ENCODE measurements around the gene PREX1. TPM values are rescaled to one million over a fixed set of nuclear protein-coding genes. Genes with fewer than 3 reads are reported as not detected.

Gene PREX1
- total and polyA plus RNA-seq, 2 of the 4 experiments (the other 2 are of a cell fraction) = 0.67 to 0.72 TPM

- no TSS peak for BruUV-seq (replicated peaks)
- dilution Hi-C loops (cut with HindIII; ENCODE audit: low sequenced_read_pairs, unreplicated experiment) = no loop called here
- CTCF ChIA-PET = no interaction called here
These were observed 192.0 kb downstream of the PREX1 start for GRCh38 chr20:48635791-48636267.

More at GRCh38 chr20:48635791-48636267, 192.0 kb downstream of the PREX1 start:
- ATAC-seq (ENCODE audit: low read depth) (peak; percentile 88), DNase-seq (peak; percentile 31)
- H2AFZ ChIP-seq (replicated peaks; ENCODE audit: low read length, poor library complexity) = peak overlapping the region; percentile 69
- H3K9ac ChIP-seq (ENCODE audit: low read depth, low read length) = no peak overlapping the region
- H4K8ac ChIP-seq (ENCODE audit: low read depth in 2 of 2, low read length in 2 of 2) = no peak overlapping the region
- H3K4me3 ChIP-seq (ENCODE audit: insufficient read depth, low read depth, low read length) = no peak overlapping the region
- no peak overlapping the region for H2BK5ac ChIP-seq (ENCODE audit: low read depth, low read length, poor library complexity, severe bottlenecking)
- H3K9me1 ChIP-seq (ENCODE audit: insufficient read depth, low read length) = peaks cover 5% of the 10 kb centered on the region; the same call in 1 of the 2 replicates
- in situ Hi-C loops (cut with MboI; ENCODE audit: low sequenced_read_pairs) (no loop called here), intact Hi-C loops (cut with micrococcal nuclease) (loop anchor here (1.0 kb wide), 1 partner anchor 269 kb away; no protein-coding TSS in a partner anchor)
- no peaks in the 10 kb centered on the region for H3K36me3 ChIP-seq (ENCODE audit: control insufficient read depth, insufficient read depth, low read length)
- no peak overlapping the region for H2BK15ac ChIP-seq (ENCODE audit: low read depth, low read length)
- no peak overlapping the region for H3K56ac ChIP-seq (ENCODE audit: extremely low read depth, insufficient read depth, low read length)
- POLR2A ChIA-PET (ENCODE audit: unreplicated experiment) = no interaction called here
- peaks cover 4% of the 10 kb centered on the region; the same call in 1 of the 2 replicates for H4K20me1 ChIP-seq (ENCODE audit: insufficient read depth, low read length)
- no peak overlapping the region for H2AK5ac ChIP-seq (ENCODE audit: low read depth, low read length)
- no peak overlapping the region for H3K4ac ChIP-seq (ENCODE audit: low read depth, low read length)
- H3K4me2 ChIP-seq (ENCODE audit: low read depth, low read length) = no peak overlapping the region
- no peak overlapping the region for H3K23ac ChIP-seq (ENCODE audit: low read depth, low read length)
- no peak overlapping the region for H4K5ac ChIP-seq (ENCODE audit: low read depth, low read length)
- no peak overlapping the region for H3K14ac ChIP-seq (replicated peaks; ENCODE audit: low read depth, low read length)
- H3K9me3 ChIP-seq (ENCODE audit: control insufficient read depth, insufficient read depth, low read length) = no peaks in the 10 kb centered on the region
- TF ChIP-seq CEBPB (IDR thresholded peaks at IDR 0.05; ENCODE audit: low read depth, low read length) (no peak), CHD1 (IDR thresholded peaks at IDR 0.05; ENCODE audit: low read depth, low read length) (no peak), FOS (IDR thresholded peaks at IDR 0.05; ENCODE audit: low read depth, low read length) (no peak), USF2 (IDR thresholded peaks at IDR 0.05; ENCODE audit: low read depth, low read length) (no peak), MAZ (IDR thresholded peaks at IDR 0.05; ENCODE audit: borderline replicate concordance, low read depth, low read length) (no peak), MXI1 (IDR thresholded peaks at IDR 0.05; ENCODE audit: borderline replicate concordance, low read depth, low read length) (no peak), RFX5 (IDR thresholded peaks at IDR 0.05; ENCODE audit: low read depth, low read length) (no peak), BHLHE40 (IDR thresholded peaks at IDR 0.05; ENCODE audit: low read depth, low read length) (no peak), SMC3 (IDR thresholded peaks at IDR 0.05; ENCODE audit: low read depth, low read length) (peak; percentile 44), MAFK (IDR thresholded peaks at IDR 0.05; ENCODE audit: low read depth, low read length) (no peak), RCOR1 (IDR thresholded peaks at IDR 0.05; ENCODE audit: insufficient replicate concordance, low read length) (no peak), RAD21 (IDR thresholded peaks at IDR 0.05; ENCODE audit: low read length) (peak; percentile 75), CTCF (conservative IDR thresholded peaks at IDR 0.05; ENCODE audit: low read depth, low read length) (peak; percentile 70), POLR2A (IDR thresholded peaks at IDR 0.05; ENCODE audit: low read depth, low read length) (no peak), ELK1 (IDR thresholded peaks at IDR 0.05; ENCODE audit: borderline replicate concordance, low read depth, low read length) (no peak), NFE2L2 (IDR thresholded peaks at IDR 0.05; ENCODE audit: low read depth, low read length) (no peak)
- H3K27ac ChIP-seq (ENCODE audit: insufficient read depth, low read length) = no peak overlapping the region
- H3K4me1 ChIP-seq (ENCODE audit: control insufficient read depth, insufficient read depth, low read length) = no peaks in the 10 kb centered on the region
- H2BK120ac ChIP-seq (ENCODE audit: low read depth, low read length) = no peak overlapping the region
- 0% methylated on average over 1 of the region's 5 CpGs; no CpG with 5 or more reads in 1 of the 2 experiments for whole genome bisulfite sequencing, 2 experiments (ENCODE audit: extremely low coverage in 2 of 2, insufficient read length in 1 of 2)
- H3K79me1 ChIP-seq (ENCODE audit: low read depth in 1 of 2, low read length in 2 of 2) = no peaks in the 10 kb centered on the region
- H3K18ac ChIP-seq (ENCODE audit: low read depth, low read length) = no peak overlapping the region
- no peak overlapping the region for H2BK20ac ChIP-seq (ENCODE audit: low read depth, low read length)
- no peak overlapping the region for H4K91ac ChIP-seq (ENCODE audit: insufficient read depth, low read depth, low read length)
- peaks cover 2% of the 10 kb centered on the region; the same call in 1 of the 2 replicates for H3K27me3 ChIP-seq (ENCODE audit: control insufficient read depth, insufficient read depth, low read length)
- no peak overlapping the region for H2AK9ac ChIP-seq (replicated peaks; ENCODE audit: low read depth, low read length, poor library complexity)
